ENCODE measurements around the gene XRCC1.
"Not testable (repeated sequence)": the region's sequence is repeated elsewhere in the genome, so short reads cannot be mapped to it uniquely, and the experiment has no call there.

XRCC1 gene

DNA sequence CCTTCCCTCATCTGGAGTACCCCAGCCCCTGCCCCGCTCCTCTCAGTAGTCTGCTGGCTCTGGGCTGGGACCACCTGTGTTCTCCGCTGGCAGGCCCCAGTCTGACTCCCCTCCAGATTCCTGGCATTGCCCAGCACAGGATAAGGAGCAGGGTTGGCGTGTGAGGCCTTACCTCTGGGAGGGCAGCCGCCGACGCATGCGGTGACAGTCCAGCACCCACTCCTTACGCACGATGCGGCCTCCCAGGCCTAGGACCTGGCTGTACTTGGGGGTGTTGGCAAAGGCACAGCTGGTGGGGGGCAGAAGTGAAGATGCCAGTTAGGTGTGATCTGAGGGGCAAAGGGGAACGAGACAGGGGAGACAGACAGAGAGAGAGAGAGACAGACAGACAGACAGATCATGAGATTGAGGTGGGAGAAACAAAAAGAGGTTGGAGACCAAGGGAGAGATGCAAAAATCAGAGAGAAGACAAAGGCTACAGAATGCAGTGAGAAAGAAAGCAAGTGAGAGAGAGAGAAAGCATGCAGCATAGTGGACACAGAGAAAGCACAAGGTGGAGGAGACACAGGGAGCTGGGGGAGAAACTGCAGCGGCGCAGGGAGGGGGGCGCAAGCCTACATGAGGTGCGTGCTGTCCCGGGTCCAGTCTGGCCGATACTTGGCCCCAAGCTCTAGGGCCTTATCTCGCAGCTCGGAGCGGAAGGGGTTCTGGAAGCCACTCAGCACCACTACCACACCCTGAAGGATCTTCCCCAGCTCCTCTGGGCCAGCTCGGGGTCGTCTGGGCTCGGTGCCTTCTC, 23.7 kb downstream of the XRCC1 start:
- TF ChIP-seq CTCF (IDR thresholded peaks at IDR 0.05; ENCODE audit: low read depth, low read length), result no peak

GRCh38 chr19:43548706-43549105, 26.6 kb downstream of the XRCC1 start:
- H3K4me3 ChIP-seq (ENCODE audit: low read depth, low read length), result no peak overlapping the region
- no peak for TF ChIP-seq CTCF (IDR thresholded peaks at IDR 0.05; ENCODE audit: low read depth, low read length)

More for the DNA sequence above, 23.7 kb downstream of the XRCC1 start:
- no peak overlapping the region for H3K4me3 ChIP-seq (ENCODE audit: low read depth, low read length)

DNA sequence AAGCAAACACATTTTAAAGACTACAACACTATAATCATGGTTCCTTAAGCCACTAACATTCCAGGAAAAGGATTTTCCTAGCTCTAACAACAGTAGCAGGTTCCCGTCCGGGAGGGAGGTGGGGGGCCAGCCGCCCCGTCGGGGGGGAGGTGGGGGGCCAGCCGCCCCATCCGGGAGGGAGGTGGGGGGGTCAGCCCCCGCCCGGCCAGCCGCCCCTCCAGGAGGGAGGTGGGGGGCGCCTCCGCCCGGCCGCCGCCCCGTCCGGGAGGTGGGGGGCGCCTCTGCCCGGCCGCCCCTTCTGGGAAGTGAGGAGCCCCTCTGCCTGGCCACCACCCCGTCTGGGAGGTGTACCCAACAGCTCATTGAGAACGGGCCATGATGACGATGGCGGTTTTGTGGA, 27.4 kb downstream of the XRCC1 start:
- H3K4me3 ChIP-seq (ENCODE audit: low read depth, low read length), result not testable (repeated sequence)

- TF ChIP-seq CTCF (IDR thresholded peaks at IDR 0.05; ENCODE audit: low read depth, low read length), result no peak
- H3K4me3 ChIP-seq (ENCODE audit: low read depth, low read length), result no peak overlapping the region
These were observed 28.7 kb downstream of the XRCC1 start for GRCh38 chr19:43546581-43546980.

- TF ChIP-seq CTCF (IDR thresholded peaks at IDR 0.05; ENCODE audit: low read depth, low read length), result no peak
- H3K4me3 ChIP-seq (ENCODE audit: low read depth, low read length), result no peak overlapping the region
These were observed 29.3 kb downstream of the XRCC1 start for GRCh38 chr19:43545981-43546380.

- H3K4me3 ChIP-seq (ENCODE audit: low read depth, low read length), result no peak overlapping the region
- TF ChIP-seq CTCF (IDR thresholded peaks at IDR 0.05; ENCODE audit: low read depth, low read length), result no peak
These were observed 30.1 kb downstream of the XRCC1 start for GRCh38 chr19:43545276-43545675.

DNA sequence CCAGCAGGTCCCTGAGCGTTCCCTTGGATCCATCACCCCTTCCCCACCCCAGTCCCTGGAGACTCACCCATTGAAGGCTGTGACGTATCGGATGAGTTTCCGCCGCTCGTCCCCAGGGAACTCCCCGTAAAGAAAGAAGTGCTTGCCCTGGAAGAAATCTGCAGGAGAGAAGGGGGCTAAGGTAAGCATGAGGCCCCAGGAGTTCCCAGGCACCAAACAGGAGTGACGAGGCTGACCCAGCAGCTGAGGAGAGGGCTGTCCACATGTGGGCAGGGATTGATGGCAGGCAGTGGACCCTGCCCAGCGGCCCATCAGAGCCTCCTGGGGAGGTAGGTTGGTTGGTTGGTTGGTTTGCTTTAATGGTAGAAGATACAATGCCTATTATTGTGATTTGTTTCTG, 31.2 kb downstream of the XRCC1 start:
- no peak for TF ChIP-seq CTCF (IDR thresholded peaks at IDR 0.05; ENCODE audit: low read depth, low read length)
- H3K4me3 ChIP-seq (ENCODE audit: low read depth, low read length), result no peak overlapping the region
